IPS DF 6.9 (cell line): ENCODE data around the gene ATP6V0E2.

Experiments used
- DNase-seq: peaks from one replicate; pipeline ENCODE4 v3.0.0-alpha.2; 2013; ENCODE audit warnings: low read depth, low spot score
- H3K27ac ChIP-seq: one replicate; pipeline ENCODE4 v1.5.1; 2013; ENCODE audit warnings: low read length, control low read depth
- H3K27me3 ChIP-seq: 2 replicates; pipeline ENCODE4 v1.6.1; 2013; ENCODE audit warnings: mild to moderate bottlenecking, low read length; ENCODE audit not compliant: control insufficient read depth, insufficient read depth
- H3K36me3 ChIP-seq: 2 replicates; pipeline ENCODE4 v1.6.1; 2013; ENCODE audit warnings: low read length; ENCODE audit not compliant: control insufficient read depth, insufficient read depth
- H3K4me1 ChIP-seq: 2 replicates; pipeline ENCODE4 v1.6.1; 2013; ENCODE audit warnings: low read length; ENCODE audit not compliant: control insufficient read depth, insufficient read depth
- H3K4me3 ChIP-seq: 2 replicates; pipeline ENCODE4 v1.5.1; 2013; ENCODE audit warnings: mild to moderate bottlenecking, low read length
- H3K9me3 ChIP-seq: 2 replicates; pipeline ENCODE4 v1.6.1; 2013; ENCODE audit warnings: low read length, inconsistent platforms; ENCODE audit not compliant: control insufficient read depth, insufficient read depth
- WGBS: extraction: QIAGEN DNeasy Blood & Tissue Kit; methylation state at CpG from one replicate; pipeline ENCODE4 v1.1.7; 2013; ENCODE audit warnings: mixed read lengths, missing lambda C conversion rate; ENCODE audit not compliant: insufficient read length, insufficient coverage; 5-methylcytosine and 5-hydroxymethylcytosine counted together

ATP6V0E2 gene

GRCh38 chr7:149839933-149840332 is 33.8 kb upstream of the ATP6V0E2 start:
- WGBS, result no CpG with 5 or more reads among the region's 5 CpGs
- Histone ChIP-seq H3K27ac (no peak overlapping the region), H3K4me3 (no peak overlapping the region)

GRCh38 chr7:149843566-149843965 is 30.2 kb upstream of the ATP6V0E2 start:
- no peak for DNase-seq
- Histone ChIP-seq H3K27ac (no peak overlapping the region), H3K36me3 (no peaks in the 10 kb centered on the region), H3K4me3 (no peak overlapping the region), H3K4me1 (no peaks in the 10 kb centered on the region), H3K27me3 (no peaks in the 10 kb centered on the region; the same call in 1 of the 2 replicates), H3K9me3 (no peaks in the 10 kb centered on the region)
- no CpG with 5 or more reads among the region's 9 CpGs for WGBS

More at GRCh38 chr7:149839933-149840332, 33.8 kb upstream of the ATP6V0E2 start:
- Histone ChIP-seq H3K4me1 (no peaks in the 10 kb centered on the region), H3K27me3 (no peaks in the 10 kb centered on the region; the same call in 1 of the 2 replicates), H3K36me3 (no peaks in the 10 kb centered on the region), H3K9me3 (no peaks in the 10 kb centered on the region)
- DNase-seq, result no peak

GRCh38 chr7:149844445-149844844 is 29.3 kb upstream of the ATP6V0E2 start:
- H3K4me1 ChIP-seq, result no peaks in the 10 kb centered on the region
- no peaks in the 10 kb centered on the region for H3K36me3 ChIP-seq
- no peak for DNase-seq
- no peak overlapping the region for H3K27ac ChIP-seq
- no peaks in the 10 kb centered on the region; the same call in 1 of the 2 replicates for H3K27me3 ChIP-seq
- no peaks in the 10 kb centered on the region for H3K9me3 ChIP-seq
- no CpG with 5 or more reads among the region's 6 CpGs for WGBS
- H3K4me3 ChIP-seq, result no peak overlapping the region

GRCh38 chr7:149845257-149845980 is 28.4 kb upstream of the ATP6V0E2 start:
- no peak overlapping the region for H3K27ac ChIP-seq
- DNase-seq, result no peak
- H3K4me3 ChIP-seq, result no peak overlapping the region
- H3K9me3 ChIP-seq, result no peaks in the 10 kb centered on the region
- H3K36me3 ChIP-seq, result no peaks in the 10 kb centered on the region
- no CpG with 5 or more reads among the region's 5 CpGs for WGBS
- H3K4me1 ChIP-seq, result no peaks in the 10 kb centered on the region; the same call in 1 of the 2 replicates
- no peaks in the 10 kb centered on the region for H3K27me3 ChIP-seq

- no peaks in the 10 kb centered on the region; the same call in 1 of the 2 replicates for H3K4me1 ChIP-seq
- H3K27me3 ChIP-seq, result no peaks in the 10 kb centered on the region
- H3K36me3 ChIP-seq, result no peaks in the 10 kb centered on the region
- no peak overlapping the region for H3K4me3 ChIP-seq
- H3K9me3 ChIP-seq, result no peaks in the 10 kb centered on the region
- WGBS, result no CpG with 5 or more reads among the region's 9 CpGs
- no peak for DNase-seq
- H3K27ac ChIP-seq, result no peak overlapping the region
These were observed 27.7 kb upstream of the ATP6V0E2 start for GRCh38 chr7:149846021-149846420.

GRCh38 chr7:149846436-149847046 is 27.2 kb upstream of the ATP6V0E2 start:
- H3K27me3 ChIP-seq, result no peaks in the 10 kb centered on the region
- H3K4me3 ChIP-seq, result no peak overlapping the region
- H3K36me3 ChIP-seq, result no peaks in the 10 kb centered on the region
- no peaks in the 10 kb centered on the region for H3K9me3 ChIP-seq
- H3K4me1 ChIP-seq, result no peaks in the 10 kb centered on the region; the same call in 1 of the 2 replicates
- no peak overlapping the region for H3K27ac ChIP-seq
- no peak for DNase-seq
- WGBS, result no CpG with 5 or more reads among the region's 3 CpGs

- no peak overlapping the region for H3K4me3 ChIP-seq
- H3K27me3 ChIP-seq, result no peaks in the 10 kb centered on the region
- no peaks in the 10 kb centered on the region; the same call in 1 of the 2 replicates for H3K4me1 ChIP-seq
- WGBS, result no CpG with 5 or more reads among the region's 6 CpGs
- no peaks in the 10 kb centered on the region for H3K36me3 ChIP-seq
- H3K9me3 ChIP-seq, result no peaks in the 10 kb centered on the region
- no peak for DNase-seq
- H3K27ac ChIP-seq, result no peak overlapping the region
These were observed 24.6 kb upstream of the ATP6V0E2 start for GRCh38 chr7:149849174-149849573.

- Histone ChIP-seq H3K27me3 (no peaks in the 10 kb centered on the region), H3K9me3 (no peaks in the 10 kb centered on the region), H3K4me3 (no peak overlapping the region), H3K36me3 (no peaks in the 10 kb centered on the region), H3K4me1 (peaks cover 1% of the 10 kb centered on the region; the same call in 1 of the 2 replicates), H3K27ac (no peak overlapping the region)
- no CpG with 5 or more reads among the region's 16 CpGs for WGBS
- no peak for DNase-seq
These were observed 23.7 kb upstream of the ATP6V0E2 start for GRCh38 chr7:149850007-149850594.

- peaks cover 4% of the 10 kb centered on the region for H3K4me1 ChIP-seq
- no CpG with 5 or more reads among the region's 4 CpGs for WGBS
These were observed 23.1 kb upstream of the ATP6V0E2 start for GRCh38 chr7:149850716-149851115.

GRCh38 chr7:149851449-149851848 is 22.3 kb upstream of the ATP6V0E2 start:
- Histone ChIP-seq H3K4me1 (peaks cover 5% of the 10 kb centered on the region), H3K27me3 (no peaks in the 10 kb centered on the region), H3K9me3 (no peaks in the 10 kb centered on the region), H3K36me3 (no peaks in the 10 kb centered on the region), H3K27ac (no peak overlapping the region), H3K4me3 (no peak overlapping the region)
- DNase-seq, result no peak
- no CpG with 5 or more reads among the region's 9 CpGs for WGBS

More at GRCh38 chr7:149850716-149851115, 23.1 kb upstream of the ATP6V0E2 start:
- H3K4me3 ChIP-seq, result no peak overlapping the region
- no peaks in the 10 kb centered on the region for H3K9me3 ChIP-seq
- H3K27ac ChIP-seq, result no peak overlapping the region
- no peaks in the 10 kb centered on the region for H3K27me3 ChIP-seq
- DNase-seq, result no peak
- H3K36me3 ChIP-seq, result no peaks in the 10 kb centered on the region
